ENCODE measurements around the gene DNASE1L1.

DNA sequence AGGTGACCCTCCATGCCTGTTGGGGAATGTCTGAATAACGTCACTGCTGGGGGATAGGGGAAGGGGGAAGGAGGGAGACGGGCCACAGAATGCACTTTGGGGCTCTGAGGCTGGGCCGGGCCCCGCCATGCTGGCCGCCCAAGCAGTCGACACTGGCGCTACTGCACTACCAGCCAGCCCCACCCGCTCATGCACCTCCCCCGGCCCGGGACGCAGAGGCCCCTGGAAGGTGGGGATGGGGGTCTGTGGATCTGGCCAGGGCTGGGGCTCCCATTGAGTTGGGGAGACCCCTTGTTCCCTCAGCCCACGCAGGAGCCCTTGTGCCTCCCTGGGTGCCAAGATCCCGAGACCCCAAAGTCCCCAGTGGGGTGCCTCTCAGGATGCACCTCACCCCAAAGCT is 52.5 kb downstream of the DNASE1L1 start:
- no peak for TF ChIP-seq POLR2AphosphoS5 (IDR thresholded peaks at IDR 0.05; ENCODE audit: low read depth, low read length)
- no peak for TF ChIP-seq TAF1 (IDR thresholded peaks at IDR 0.05; ENCODE audit: borderline replicate concordance, insufficient read depth, low read length)
- no peak for TF ChIP-seq REST (IDR thresholded peaks at IDR 0.05; ENCODE audit: insufficient read depth in 1 of 2, low read depth in 2 of 2, low read length in 2 of 2)
- no peak for TF ChIP-seq SIN3A (IDR thresholded peaks at IDR 0.05; ENCODE audit: borderline replicate concordance, insufficient read depth, low read length)
- no peak for TF ChIP-seq FOXP2 (optimal IDR thresholded peaks at IDR 0.05; ENCODE audit: borderline replicate concordance, extremely low read depth, extremely low read length, insufficient read depth)

Data from PFSK-1 (cell line).